Mucosa of descending colon (tissue), 3 donors: ENCODE measurements around the gene PHLDB2. TPM values are rescaled to one million over a fixed set of nuclear protein-coding genes. Genes with fewer than 3 reads are reported as not detected.
A peak's percentile ranks its signal among the peaks of the same experiment; 100 is the strongest.

Experiments used
- ATAC-seq: fragments of 200-7000 bp; cut with Tn5 transposase; one replicate; pipeline ENCODE4 v1.9.1; 2020; ENCODE audit warnings: mild to moderate bottlenecking, moderate library complexity
- DNase-seq, 3 donors: peaks; one replicate each; pipeline ENCODE4 v3.0.0-alpha.2; 2020
- H3K36me3 ChIP-seq: fragments of 200-600 bp; one replicate; pipeline ENCODE4 v1.8.0; 2021; ENCODE audit warnings: low read depth, mild to moderate bottlenecking
- H3K4me1 ChIP-seq: fragments of 200-600 bp; one replicate; pipeline ENCODE4 v1.8.0; 2021; ENCODE audit warnings: low read depth, mild to moderate bottlenecking
- H3K4me3 ChIP-seq: fragments of 200-600 bp; one replicate; pipeline ENCODE4 v1.8.0; 2021; ENCODE audit warnings: mild to moderate bottlenecking
- H3K9me3 ChIP-seq: fragments of 200-600 bp; one replicate; pipeline ENCODE4 v1.8.0; 2021; ENCODE audit warnings: mild to moderate bottlenecking
- CTCF ChIP-seq: fragments of 200-600 bp; IDR thresholded peaks from one replicate; pipeline ENCODE4 v1.8.0; 2022; ENCODE audit warnings: antibody characterized with exemption, mild to moderate bottlenecking
- intact Hi-C, 2 donors: fragments of 100-400 bp; cut with DNase I in 1 of 2; cut with micrococcal nuclease in 1 of 2; formaldehyde crosslinking; loops; one replicate each; pipeline versions ENCODE4 v1.11.0 to v1.11.1; 2022; cut with DNase I, micrococcal nuclease
- total RNA-seq, 3 donors: library from RNA; stranded (reverse); fragmentation: NEBNext Ultra II Directional in 2 of 3; extraction: Animal tissue kit (Norgen Biotek cat#: 25700) in 2 of 3; gene quantifications; one replicate each; pipeline versions ENCODE4 v1.2.1 to v1.2.4, GENCODE V29; 2021 to 2023
- donor health status: DM: no; HTN: no; CAD: no; lungs with moderate emphysema.
- donor health status: DM: no; HTN: no; CAD: no.
- donor health status: DM: no; HTN: yes; CAD: no.

PHLDB2 gene
- total RNA-seq, 3 donors from 2014 or later = 9.4 to 90.2 (median 17.7) TPM

- Histone ChIP-seq H3K36me3 (no peaks in the 10 kb centered on the region), H3K9me3 (no peaks in the 10 kb centered on the region), H3K4me1 (no peaks in the 10 kb centered on the region), H3K4me3 (no peak overlapping the region)
- ATAC-seq (no peak), DNase-seq (no peak)
- intact Hi-C loops = no loop called here
- no peak for TF ChIP-seq CTCF
Observed at GRCh38 chr3:111892070-111892469, 33.0 kb downstream of the PHLDB2 start.

- TF ChIP-seq CTCF = no peak
- intact Hi-C loops = no loop called here
- no peaks in the 10 kb centered on the region for H3K4me1 ChIP-seq
- H3K36me3 ChIP-seq = no peaks in the 10 kb centered on the region
- DNase-seq = no peak
- no peaks in the 10 kb centered on the region for H3K9me3 ChIP-seq
- peak; percentile 45 for ATAC-seq
- H3K4me3 ChIP-seq = no peak overlapping the region
Observed at GRCh38 chr3:111895071-111895470, 36.0 kb downstream of the PHLDB2 start.

- Histone ChIP-seq H3K4me3 (no peak overlapping the region), H3K36me3 (no peaks in the 10 kb centered on the region), H3K9me3 (no peaks in the 10 kb centered on the region), H3K4me1 (no peaks in the 10 kb centered on the region)
- ATAC-seq (no peak), DNase-seq (no peak)
- intact Hi-C loops = no loop called here
- no peak for TF ChIP-seq CTCF
Observed at GRCh38 chr3:111899966-111900365, 40.9 kb downstream of the PHLDB2 start.

GRCh38 chr3:111901637-111902036 lies 42.6 kb downstream of the PHLDB2 start:
- TF ChIP-seq CTCF = no peak
- H3K36me3 ChIP-seq = no peaks in the 10 kb centered on the region

GRCh38 chr3:111902534-111902933 lies 43.5 kb downstream of the PHLDB2 start:
- intact Hi-C loops = no loop called here
- Histone ChIP-seq H3K4me1 (no peaks in the 10 kb centered on the region), H3K4me3 (no peak overlapping the region), H3K9me3 (no peaks in the 10 kb centered on the region), H3K36me3 (no peaks in the 10 kb centered on the region)
- no peak for DNase-seq
- no peak for TF ChIP-seq CTCF
- no peak for ATAC-seq

More at GRCh38 chr3:111901637-111902036, 42.6 kb downstream of the PHLDB2 start:
- Histone ChIP-seq H3K4me3 (no peak overlapping the region), H3K9me3 (no peaks in the 10 kb centered on the region), H3K4me1 (no peaks in the 10 kb centered on the region)
- intact Hi-C loops = no loop called here
- no peak for DNase-seq
- no peak for ATAC-seq

- no peaks in the 10 kb centered on the region for H3K9me3 ChIP-seq
- intact Hi-C loops = no loop called here
- no peak overlapping the region for H3K4me3 ChIP-seq
- H3K36me3 ChIP-seq = no peaks in the 10 kb centered on the region
- no peak for TF ChIP-seq CTCF
- no peaks in the 10 kb centered on the region for H3K4me1 ChIP-seq
- DNase-seq (no peak), ATAC-seq (no peak)
Observed at GRCh38 chr3:111903067-111903511, 44.0 kb downstream of the PHLDB2 start.
